Liver (tissue), 9 donors: ENCODE results near the gene USP31. TPM values are rescaled to one million over a fixed set of nuclear protein-coding genes. Genes with fewer than 3 reads are reported as not detected.

Experiments used
- DNase-seq: peaks from one replicate; pipeline ENCODE4 v3.0.0-alpha.2; 2017; ENCODE audit warnings: low spot score
- H3K27ac ChIP-seq, 2 donors: one replicate each; pipeline ENCODE4 v1.7.0; 2013; ENCODE audit warnings: inconsistent platforms in 2 of 2, low read length in 2 of 2, control low read depth in 1 of 2, low read depth in 1 of 2, mild to moderate bottlenecking in 1 of 2
- H3K27me3 ChIP-seq, 4 donors: one replicate each; pipeline versions ENCODE4 v1.6.1 to v1.7.0; 2013; ENCODE audit warnings: low read length in 3 of 4, inconsistent platforms in 1 of 4, mild to moderate bottlenecking in 1 of 4, moderate library complexity in 1 of 4; ENCODE audit not compliant: control insufficient read depth in 4 of 4, insufficient read depth in 4 of 4
- H3K36me3 ChIP-seq, 4 donors: one replicate each; pipeline versions ENCODE4 v1.6.1 to v1.7.0; 2013; ENCODE audit warnings: low read length in 3 of 4, mild to moderate bottlenecking in 3 of 4, low read depth in 1 of 4, moderate library complexity in 1 of 4; ENCODE audit not compliant: control insufficient read depth in 4 of 4, insufficient read depth in 3 of 4
- H3K4me1 ChIP-seq, 4 donors: one replicate each; pipeline versions ENCODE4 v1.6.1 to v1.7.0; 2013; ENCODE audit warnings: low read length in 3 of 4, mild to moderate bottlenecking in 3 of 4, moderate library complexity in 1 of 4; ENCODE audit not compliant: control insufficient read depth in 4 of 4, insufficient read depth in 4 of 4
- H3K4me3 ChIP-seq, 3 donors: one replicate each; pipeline versions ENCODE4 v1.6.1 to v1.7.0; 2013; ENCODE audit warnings: low read length in 3 of 3, control low read depth in 1 of 3, low read depth in 1 of 3, mild to moderate bottlenecking in 1 of 3
- H3K9ac ChIP-seq, 2 donors: one replicate each; pipeline ENCODE4 v1.7.0; 2013; ENCODE audit warnings: low read length in 2 of 2, mild to moderate bottlenecking in 2 of 2, moderate library complexity in 2 of 2, control low read depth in 1 of 2, low read depth in 1 of 2
- H3K9me3 ChIP-seq, 4 donors: one replicate each; pipeline versions ENCODE4 v1.6.1 to v1.7.0; 2013; ENCODE audit warnings: low read length in 3 of 4; ENCODE audit not compliant: control insufficient read depth in 4 of 4
- HNF4G ChIP-seq: IDR thresholded peaks from 2 replicates; pipeline ENCODE4 v1.6.1; 2016; ENCODE audit warnings: antibody characterized with exemption
- JUND ChIP-seq, 2 donors: IDR thresholded peaks; 2 replicates each; pipeline ENCODE4 v1.6.1; 2016; ENCODE audit warnings: antibody characterized with exemption in 2 of 2
- NR2F2 ChIP-seq: IDR thresholded peaks from 2 replicates; pipeline ENCODE4 v1.6.1; 2016; ENCODE audit warnings: antibody characterized with exemption
- RAD21 ChIP-seq, 2 donors: IDR thresholded peaks; 2 replicates each; pipeline ENCODE4 v1.6.1; 2016; ENCODE audit warnings: antibody characterized with exemption in 2 of 2, mild to moderate bottlenecking in 2 of 2
- RXRA ChIP-seq, 2 donors: IDR thresholded peaks; 2 replicates each; pipeline ENCODE4 v1.6.1; 2017 to 2018; ENCODE audit warnings: antibody characterized with exemption in 2 of 2, mild to moderate bottlenecking in 1 of 2
- SP1 ChIP-seq: IDR thresholded peaks from 2 replicates; pipeline ENCODE4 v1.6.1; 2018; ENCODE audit warnings: antibody characterized with exemption, mild to moderate bottlenecking
- WGBS: extraction: QIAGEN DNeasy Blood & Tissue Kit; methylation state at CpG from one replicate; pipeline ENCODE4 v1.1.7; 2013; 5-methylcytosine and 5-hydroxymethylcytosine counted together
- polyA plus RNA-seq, 2 donors: library from polyadenylated mRNA; stranded (reverse) in 1 of 2; unstranded in 1 of 2; fragments of 200-250 nt in 1 of 2; fragments of >200 nt in 1 of 2; fragmentation: Nextera tagmentation in 1 of 2; extraction: Ambion mirVana in 1 of 2; gene quantifications; one replicate each; pipeline versions ENCODE4 v1.2.1 to v1.2.3, GENCODE V29; 2013 to 2015
- total RNA-seq, 2 donors: library from RNA; depleted of rRNA; stranded (reverse); fragments of >200 nt; gene quantifications; one replicate each; pipeline ENCODE4 v1.2.3, GENCODE V29; 2014
- TF ChIP-seq, protein P1 (sequence below): IDR thresholded peaks from 2 replicates; pipeline ENCODE4 v1.6.1; 2016; ENCODE audit warnings: antibody characterized with exemption
- TF ChIP-seq, protein P2 (sequence below): IDR thresholded peaks from 2 replicates; pipeline ENCODE4 v1.6.1; 2016; ENCODE audit warnings: antibody characterized with exemption, mild to moderate bottlenecking
- donor health status: healthy.
- donor health status: healthy.
- donor health status: healthy.
- donor health status: healthy.
- donor health status: healthy.

The USP31 gene
- total and polyA plus RNA-seq, 4 donors, result 2.4 to 16.4 (median 3.8) TPM

DNA sequence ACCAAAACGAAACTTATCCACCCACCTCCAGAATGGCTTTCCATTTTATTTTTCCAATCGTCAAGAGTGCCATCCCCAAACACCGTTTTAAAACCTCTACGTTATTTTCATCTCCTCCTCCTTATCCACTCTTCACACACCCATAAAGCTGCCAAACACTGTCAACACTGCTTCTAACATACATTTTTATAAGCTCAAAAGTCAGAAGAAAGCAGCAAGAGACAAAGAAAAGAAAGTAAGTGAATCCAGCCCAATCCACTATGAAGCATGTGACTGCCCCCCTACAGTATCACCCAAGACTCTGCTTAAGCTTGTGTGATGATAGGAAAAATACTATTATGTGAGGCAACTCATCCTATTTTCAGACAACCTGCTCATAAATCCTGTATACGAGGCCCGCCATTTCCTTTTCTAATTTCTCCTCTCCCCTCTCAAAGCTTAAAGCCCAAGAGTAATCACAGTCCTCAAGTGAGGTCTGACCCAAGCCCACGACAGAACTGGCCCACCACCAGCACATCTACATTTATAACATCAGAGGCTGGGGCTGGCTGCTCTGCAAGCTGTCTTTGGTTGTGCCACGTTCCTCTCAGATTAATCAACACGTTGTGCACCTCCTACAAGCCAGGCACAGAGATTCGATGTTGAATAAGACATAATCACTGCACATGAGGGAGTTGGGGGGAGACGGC, 16.3 kb downstream of the USP31 start:
- H3K4me3 ChIP-seq, result no peak overlapping the region
- peaks cover 2 to 14% (median 6%) of the 10 kb centered on the region in 4 donors for H3K9me3 ChIP-seq
- WGBS, result 86% methylated on average over 11 of the region's 11 CpGs
- no peaks in the 10 kb centered on the region for H3K27me3 ChIP-seq
- no peak for TF ChIP-seq HNF4G
- no peak for TF ChIP-seq RAD21 (IDR thresholded peaks at IDR 0.05)
- TF ChIP-seq, protein P1, sequence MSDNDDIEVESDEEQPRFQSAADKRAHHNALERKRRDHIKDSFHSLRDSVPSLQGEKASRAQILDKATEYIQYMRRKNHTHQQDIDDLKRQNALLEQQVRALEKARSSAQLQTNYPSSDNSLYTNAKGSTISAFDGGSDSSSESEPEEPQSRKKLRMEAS, result no peak
- TF ChIP-seq, protein P2, sequence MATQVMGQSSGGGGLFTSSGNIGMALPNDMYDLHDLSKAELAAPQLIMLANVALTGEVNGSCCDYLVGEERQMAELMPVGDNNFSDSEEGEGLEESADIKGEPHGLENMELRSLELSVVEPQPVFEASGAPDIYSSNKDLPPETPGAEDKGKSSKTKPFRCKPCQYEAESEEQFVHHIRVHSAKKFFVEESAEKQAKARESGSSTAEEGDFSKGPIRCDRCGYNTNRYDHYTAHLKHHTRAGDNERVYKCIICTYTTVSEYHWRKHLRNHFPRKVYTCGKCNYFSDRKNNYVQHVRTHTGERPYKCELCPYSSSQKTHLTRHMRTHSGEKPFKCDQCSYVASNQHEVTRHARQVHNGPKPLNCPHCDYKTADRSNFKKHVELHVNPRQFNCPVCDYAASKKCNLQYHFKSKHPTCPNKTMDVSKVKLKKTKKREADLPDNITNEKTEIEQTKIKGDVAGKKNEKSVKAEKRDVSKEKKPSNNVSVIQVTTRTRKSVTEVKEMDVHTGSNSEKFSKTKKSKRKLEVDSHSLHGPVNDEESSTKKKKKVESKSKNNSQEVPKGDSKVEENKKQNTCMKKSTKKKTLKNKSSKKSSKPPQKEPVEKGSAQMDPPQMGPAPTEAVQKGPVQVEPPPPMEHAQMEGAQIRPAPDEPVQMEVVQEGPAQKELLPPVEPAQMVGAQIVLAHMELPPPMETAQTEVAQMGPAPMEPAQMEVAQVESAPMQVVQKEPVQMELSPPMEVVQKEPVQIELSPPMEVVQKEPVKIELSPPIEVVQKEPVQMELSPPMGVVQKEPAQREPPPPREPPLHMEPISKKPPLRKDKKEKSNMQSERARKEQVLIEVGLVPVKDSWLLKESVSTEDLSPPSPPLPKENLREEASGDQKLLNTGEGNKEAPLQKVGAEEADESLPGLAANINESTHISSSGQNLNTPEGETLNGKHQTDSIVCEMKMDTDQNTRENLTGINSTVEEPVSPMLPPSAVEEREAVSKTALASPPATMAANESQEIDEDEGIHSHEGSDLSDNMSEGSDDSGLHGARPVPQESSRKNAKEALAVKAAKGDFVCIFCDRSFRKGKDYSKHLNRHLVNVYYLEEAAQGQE, result no peak
- no peak overlapping the region for H3K27ac ChIP-seq
- H3K36me3 ChIP-seq, result peaks cover 0 to 5% (median 0%) of the 10 kb centered on the region in 4 donors
- no peak overlapping the region for H3K9ac ChIP-seq
- H3K4me1 ChIP-seq, result peaks cover 0 to 9% (median 4%) of the 10 kb centered on the region in 4 donors
- DNase-seq, result no peak

DNA sequence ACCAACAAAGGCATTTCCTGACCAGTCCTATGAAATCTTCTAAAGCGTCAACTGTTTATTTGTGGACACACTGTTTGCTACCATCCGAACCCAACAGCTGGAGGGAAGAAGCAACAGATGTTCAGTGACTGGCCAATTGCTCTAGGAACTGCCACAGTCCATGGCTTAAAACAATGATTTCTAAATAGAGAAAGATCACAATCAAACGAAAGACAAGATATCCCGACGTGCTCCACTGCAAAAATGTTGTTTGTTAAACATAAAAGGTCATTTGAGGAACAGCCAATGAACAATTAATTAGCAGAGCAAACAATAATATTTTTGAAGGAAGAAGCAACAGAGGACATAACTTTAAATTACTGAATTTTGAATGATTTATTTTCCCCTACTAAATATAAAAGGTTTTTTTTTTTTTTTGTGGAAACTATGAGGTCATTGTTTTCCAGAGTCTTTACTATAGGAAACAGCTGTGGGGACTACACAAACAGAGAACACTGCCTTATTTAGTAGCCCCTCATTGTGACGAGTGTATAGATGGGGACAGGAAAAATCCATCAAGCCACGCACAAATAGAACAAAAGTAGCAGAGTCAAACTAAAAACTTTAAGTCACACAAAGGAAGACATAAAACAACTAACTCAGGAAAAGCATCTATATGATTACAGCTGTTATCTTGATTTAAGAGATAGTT, 17.2 kb downstream of the USP31 start:
- Histone ChIP-seq H3K4me1 (peaks cover 0 to 9% (median 4%) of the 10 kb centered on the region in 4 donors), H3K4me3 (no peak overlapping the region), H3K9ac (no peak overlapping the region), H3K27ac (no peak overlapping the region), H3K27me3 (no peaks in the 10 kb centered on the region), H3K36me3 (peaks cover 0 to 3% (median 0%) of the 10 kb centered on the region in 4 donors), H3K9me3 (peaks cover 0 to 10% (median 5%) of the 10 kb centered on the region in 4 donors)
- TF ChIP-seq JUND (IDR thresholded peaks at IDR 0.05) (peak in 1 of 2 donors; percentile 17), NR2F2 (no peak)
- no peak for DNase-seq
- WGBS, result 46% methylated on average over 7 of the region's 7 CpGs

DNA sequence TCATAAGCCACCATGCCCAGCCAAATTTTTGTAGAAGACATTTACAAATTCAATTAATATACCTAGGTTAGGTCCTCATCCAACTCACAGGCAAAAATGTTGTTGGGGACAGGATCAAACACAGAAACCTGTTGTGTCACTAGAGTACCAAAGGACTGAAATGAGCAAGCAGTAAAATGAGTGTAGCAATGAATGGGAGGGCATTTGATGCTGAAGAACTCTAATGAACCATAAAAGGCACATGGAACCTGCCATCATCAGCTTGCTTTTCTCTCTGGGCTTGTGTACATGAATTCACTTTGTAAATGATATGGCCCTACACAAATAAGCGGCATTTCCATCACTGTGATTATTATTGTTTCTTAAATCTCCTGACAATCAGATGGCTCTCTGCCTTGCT, 17.8 kb downstream of the USP31 start:
- H3K27me3 ChIP-seq, result no peaks in the 10 kb centered on the region
- TF ChIP-seq SP1 (no peak), RXRA (IDR thresholded peaks at IDR 0.05) (no peak)
- no peak overlapping the region for H3K4me3 ChIP-seq
- DNase-seq, result no peak
- peaks cover 0 to 4% (median 2%) of the 10 kb centered on the region in 4 donors for H3K9me3 ChIP-seq
- H3K9ac ChIP-seq, result no peak overlapping the region
- H3K27ac ChIP-seq, result no peak overlapping the region
- H3K4me1 ChIP-seq, result peaks cover 0 to 9% (median 4%) of the 10 kb centered on the region in 4 donors
- no peaks in the 10 kb centered on the region for H3K36me3 ChIP-seq
- WGBS, result 90% methylated on average over 1 of the region's 1 CpG
